CD14-positive monocyte (primary cell): ENCODE data around the gene PET100. TPM values are rescaled to one million over a fixed set of nuclear protein-coding genes. Genes with fewer than 3 reads are reported as not detected.

Source experiments
- DNase-seq, 3 donors: peaks; one replicate each; pipeline ENCODE4 v3.0.0-alpha.2; 2011 to 2022
- H2AFZ ChIP-seq: 2 replicates; pipeline ENCODE4 v1.6.0; 2012; ENCODE audit warnings: mild to moderate bottlenecking, low read depth, low read length, inconsistent platforms; ENCODE audit not compliant: insufficient read depth, poor library complexity, severe bottlenecking
- H3K27ac ChIP-seq, 2 donors: 1 replicate in 1 of 2; 2 replicates in 1 of 2; pipeline ENCODE4 v1.5.1; 2012 to 2013; ENCODE audit warnings: low read length in 2 of 2, control low read depth in 1 of 2, inconsistent platforms in 1 of 2, low read depth in 1 of 2, mild to moderate bottlenecking in 1 of 2
- H3K27me3 ChIP-seq, 2 donors: one replicate each; pipeline versions ENCODE4 v1.6.0 to v1.6.1; 2011 to 2013; ENCODE audit warnings: low read length in 2 of 2; ENCODE audit not compliant: control insufficient read depth in 2 of 2, insufficient read depth in 2 of 2
- H3K36me3 ChIP-seq, 2 donors: replicated peaks in 1 of 2; 1 replicate in 1 of 2; 2 replicates in 1 of 2; pipeline versions ENCODE4 v1.5.1 to v1.6.1; 2012 to 2013; ENCODE audit warnings: low read length in 2 of 2, control low read depth in 1 of 2, inconsistent platforms in 1 of 2, mild to moderate bottlenecking in 1 of 2; ENCODE audit not compliant: insufficient read depth in 2 of 2, control insufficient read depth in 1 of 2
- H3K4me1 ChIP-seq, 2 donors: 1 replicate in 1 of 2; 2 replicates in 1 of 2; pipeline versions ENCODE4 v1.5.1 to v1.6.1; 2012 to 2013; ENCODE audit warnings: low read length in 2 of 2, control low read depth in 1 of 2, inconsistent platforms in 1 of 2, mild to moderate bottlenecking in 1 of 2, moderate library complexity in 1 of 2; ENCODE audit not compliant: insufficient read depth in 2 of 2, control insufficient read depth in 1 of 2
- H3K4me2 ChIP-seq: replicated peaks from 2 replicates; pipeline ENCODE3; 2012; ENCODE audit warnings: low read length, moderate library complexity, mild to moderate bottlenecking; ENCODE audit not compliant: poor library complexity, severe bottlenecking; ENCODE audit errors: extremely low read depth
- H3K4me3 ChIP-seq, 3 experiments: fragments of 200-600 bp in 1 of 3; sonication (generic) in 1 of 3; replicated peaks in 1 of 3; 1 replicate in 2 of 3; 2 replicates in 1 of 3; pipeline ENCODE4 v1.5.1; 2011 to 2013; ENCODE audit warnings: low read length in 3 of 3, mild to moderate bottlenecking in 3 of 3, control low read depth in 2 of 3, low read depth in 2 of 3, inconsistent platforms in 1 of 3, moderate library complexity in 1 of 3
- H3K79me2 ChIP-seq: 2 replicates; pipeline ENCODE4 v1.6.0; 2012; ENCODE audit warnings: mild to moderate bottlenecking, control low read depth, inconsistent platforms, low read length, moderate library complexity; ENCODE audit not compliant: insufficient read depth
- H3K9ac ChIP-seq: 2 replicates; pipeline ENCODE4 v1.6.0; 2017; ENCODE audit warnings: low read length, mild to moderate bottlenecking; ENCODE audit not compliant: insufficient read depth, poor library complexity, severe bottlenecking
- H3K9me3 ChIP-seq, 2 donors: replicated peaks in 1 of 2; 1 replicate in 1 of 2; 2 replicates in 1 of 2; pipeline versions ENCODE4 v1.5.1 to v1.6.1; 2012 to 2013; ENCODE audit warnings: low read length in 2 of 2, control low read depth in 1 of 2; ENCODE audit not compliant: control insufficient read depth in 1 of 2, insufficient read depth in 1 of 2
- H4K20me1 ChIP-seq: 2 replicates; pipeline ENCODE4 v1.6.0; 2012; ENCODE audit warnings: mild to moderate bottlenecking, low read length, control low read depth, moderate library complexity; ENCODE audit not compliant: insufficient read depth
- H3K27ac Mint-ChIP-seq, 7 donors: one replicate each; pipeline ENCODE4 v1.8.0; 2020; ENCODE audit warnings: mild to moderate bottlenecking in 7 of 7, mixed read lengths in 7 of 7, moderate library complexity in 6 of 7, inconsistent platforms in 2 of 7
- H3K27me3 Mint-ChIP-seq, 3 donors: one replicate each; pipeline ENCODE4 v1.8.0; 2021 to 2022; ENCODE audit warnings: low read depth in 3 of 3, mild to moderate bottlenecking in 3 of 3, mixed read lengths in 3 of 3, moderate library complexity in 3 of 3, inconsistent platforms in 1 of 3
- H3K36me3 Mint-ChIP-seq, 2 donors: one replicate each; pipeline ENCODE4 v1.8.0; 2020; ENCODE audit warnings: mixed read lengths in 2 of 2, inconsistent platforms in 1 of 2, mild to moderate bottlenecking in 1 of 2
- H3K4me1 Mint-ChIP-seq: one replicate; pipeline ENCODE4 v1.8.0; 2020; ENCODE audit warnings: mild to moderate bottlenecking, mixed read lengths
- H3K4me3 Mint-ChIP-seq, 2 donors: one replicate each; pipeline ENCODE4 v1.8.0; 2020; ENCODE audit warnings: mild to moderate bottlenecking in 2 of 2, mixed read lengths in 2 of 2, moderate library complexity in 1 of 2
- H3K9me3 Mint-ChIP-seq, 7 donors: one replicate each; pipeline ENCODE4 v1.8.0; 2020 to 2022; ENCODE audit warnings: mixed read lengths in 7 of 7, mild to moderate bottlenecking in 6 of 7, moderate library complexity in 6 of 7, inconsistent platforms in 2 of 7
- WGBS: methylation state at CpG from one replicate; pipeline ENCODE4 v1.1.5; 2013; ENCODE audit warnings: missing lambda C conversion rate; ENCODE audit not compliant: insufficient coverage; 5-methylcytosine and 5-hydroxymethylcytosine counted together
- intact Hi-C, 2 donors: fragments of 100-400 bp; cut with micrococcal nuclease; formaldehyde crosslinking; loops; one replicate each; pipeline versions ENCODE4 v1.15.0 to v1.15.1; 2023
- polyA plus RNA-seq, 3 donors: library from polyadenylated mRNA; depleted of rRNA in 1 of 3; unstranded in 2 of 3; stranded (reverse) in 1 of 3; fragments of 300-500 nt in 2 of 3; fragments of >200 nt in 1 of 3; fragmentation: Illumina TruSeq in 2 of 3; gene quantifications; 1 replicate in 2 of 3; 2 replicates in 1 of 3; pipeline ENCODE4 v1.2.3, GENCODE V29; 2012 to 2021
- TF ChIP-seq, protein P1 (sequence below): fragments of 200-600 bp; IDR thresholded peaks from one replicate; pipeline ENCODE4 v1.8.0; 2022; ENCODE audit warnings: antibody characterized with exemption, mild to moderate bottlenecking

PET100 gene
- polyA plus RNA-seq, 3 donors = 64.6 to 386 (median 300) TPM

DNA sequence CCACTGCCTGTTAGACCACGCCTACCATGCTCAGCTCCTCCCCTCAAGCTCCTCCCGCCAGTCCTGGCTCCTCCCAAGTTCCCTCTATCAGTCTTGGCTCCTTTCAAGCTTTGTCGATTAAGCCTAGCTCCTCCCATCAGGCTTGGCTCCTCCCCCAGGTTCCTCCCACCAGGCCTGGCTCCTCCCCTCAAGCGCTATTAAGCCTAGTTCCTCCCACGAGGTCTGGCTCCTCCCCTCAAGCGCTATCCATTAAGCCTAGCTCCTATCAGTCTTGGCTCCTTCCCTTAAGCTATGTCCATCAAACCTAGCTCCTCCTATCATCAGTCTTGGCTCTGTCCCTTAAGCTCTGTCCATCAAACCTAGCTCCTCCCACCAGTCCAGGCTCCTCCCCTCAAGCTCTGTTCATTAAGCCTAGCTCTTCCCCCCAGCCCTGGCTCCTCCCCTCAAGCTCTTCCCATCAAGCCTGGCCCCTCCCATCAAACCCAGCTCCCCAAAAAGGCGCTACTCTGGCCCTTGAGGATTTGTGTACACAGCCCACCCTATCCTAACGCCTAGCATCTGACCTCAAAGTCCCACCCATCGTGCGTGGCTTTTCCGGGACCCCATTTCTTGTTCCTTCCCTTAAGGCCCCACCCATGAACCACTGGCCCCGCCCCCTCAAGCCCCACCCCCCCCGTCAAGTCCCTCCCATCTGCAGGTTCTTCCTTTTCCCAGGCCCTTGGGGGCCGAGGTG lies 23.9 kb upstream of the PET100 start:
- Histone ChIP-seq H2AFZ (no peak overlapping the region), H3K4me2 (no peak overlapping the region), H3K27me3 (no peaks in the 10 kb centered on the region), H3K79me2 (no peaks in the 10 kb centered on the region), H3K36me3 (no peaks in the 10 kb centered on the region), H4K20me1 (no peaks in the 10 kb centered on the region), H3K9ac (no peak overlapping the region), H3K4me1 (no peaks in the 10 kb centered on the region), H3K9me3 (peaks cover 0 to 8% of the 10 kb centered on the region in 2 donors), H3K27ac (no peak overlapping the region), H3K4me3 (no peak overlapping the region)
- peaks cover 0 to 8% (median 6%) of the 10 kb centered on the region in 7 donors for H3K9me3 Mint-ChIP-seq
- no peaks in the 10 kb centered on the region for H3K4me1 Mint-ChIP-seq
- peaks cover 11 to 26% (median 23%) of the 10 kb centered on the region in 3 donors for H3K27me3 Mint-ChIP-seq
- no peak overlapping the region for H3K4me3 Mint-ChIP-seq
- WGBS = 57% methylated on average over 7 of the region's 14 CpGs
- TF ChIP-seq, protein P1, sequence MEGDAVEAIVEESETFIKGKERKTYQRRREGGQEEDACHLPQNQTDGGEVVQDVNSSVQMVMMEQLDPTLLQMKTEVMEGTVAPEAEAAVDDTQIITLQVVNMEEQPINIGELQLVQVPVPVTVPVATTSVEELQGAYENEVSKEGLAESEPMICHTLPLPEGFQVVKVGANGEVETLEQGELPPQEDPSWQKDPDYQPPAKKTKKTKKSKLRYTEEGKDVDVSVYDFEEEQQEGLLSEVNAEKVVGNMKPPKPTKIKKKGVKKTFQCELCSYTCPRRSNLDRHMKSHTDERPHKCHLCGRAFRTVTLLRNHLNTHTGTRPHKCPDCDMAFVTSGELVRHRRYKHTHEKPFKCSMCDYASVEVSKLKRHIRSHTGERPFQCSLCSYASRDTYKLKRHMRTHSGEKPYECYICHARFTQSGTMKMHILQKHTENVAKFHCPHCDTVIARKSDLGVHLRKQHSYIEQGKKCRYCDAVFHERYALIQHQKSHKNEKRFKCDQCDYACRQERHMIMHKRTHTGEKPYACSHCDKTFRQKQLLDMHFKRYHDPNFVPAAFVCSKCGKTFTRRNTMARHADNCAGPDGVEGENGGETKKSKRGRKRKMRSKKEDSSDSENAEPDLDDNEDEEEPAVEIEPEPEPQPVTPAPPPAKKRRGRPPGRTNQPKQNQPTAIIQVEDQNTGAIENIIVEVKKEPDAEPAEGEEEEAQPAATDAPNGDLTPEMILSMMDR = no peak
- peak overlapping the region in 1 of 7 donors; percentile 58 for H3K27ac Mint-ChIP-seq
- peak in 2 of 3 donors; percentile 9 to 47 for DNase-seq
- intact Hi-C loops = no loop called here
- no peaks in the 10 kb centered on the region for H3K36me3 Mint-ChIP-seq

DNA sequence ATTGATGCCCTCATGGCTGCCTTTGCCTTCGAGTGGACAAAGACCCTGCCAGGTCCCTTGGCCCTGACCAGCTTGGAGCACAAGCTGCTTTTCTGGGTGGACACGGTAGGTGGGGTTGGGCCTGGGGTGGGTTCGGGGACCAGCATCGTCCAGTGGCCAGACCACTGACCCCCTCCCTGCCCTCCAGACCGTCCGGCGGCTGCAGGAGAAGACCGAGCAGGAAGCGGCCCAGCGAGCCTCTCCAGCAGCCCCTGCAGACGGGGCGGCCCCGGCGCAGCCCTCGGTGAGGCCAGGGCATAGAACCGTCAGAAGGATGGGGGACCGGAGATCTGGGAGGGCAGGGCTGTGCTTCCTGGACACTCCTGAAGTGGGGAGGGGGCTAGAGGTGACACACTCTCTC lies 23.3 kb upstream of the PET100 start:
- Histone ChIP-seq H3K36me3 (no peaks in the 10 kb centered on the region), H3K27ac (no peak overlapping the region), H3K79me2 (no peaks in the 10 kb centered on the region), H3K4me3 (no peak overlapping the region), H2AFZ (no peak overlapping the region), H3K4me1 (no peaks in the 10 kb centered on the region), H3K27me3 (no peaks in the 10 kb centered on the region), H3K4me2 (no peak overlapping the region), H4K20me1 (no peaks in the 10 kb centered on the region), H3K9me3 (peaks cover 0 to 8% of the 10 kb centered on the region in 2 donors), H3K9ac (no peak overlapping the region)
- H3K27me3 Mint-ChIP-seq = peaks cover 11 to 26% (median 21%) of the 10 kb centered on the region in 3 donors
- intact Hi-C loops = no loop called here
- no peaks in the 10 kb centered on the region for H3K36me3 Mint-ChIP-seq
- H3K27ac Mint-ChIP-seq = no peak overlapping the region
- no peaks in the 10 kb centered on the region for H3K4me1 Mint-ChIP-seq
- TF ChIP-seq, protein P1 = no peak
- no peak overlapping the region for H3K4me3 Mint-ChIP-seq
- WGBS = 92% methylated on average over 10 of the region's 17 CpGs
- H3K9me3 Mint-ChIP-seq = peaks cover 0 to 7% (median 6%) of the 10 kb centered on the region in 7 donors
- peak in 1 of 3 donors; percentile 2 for DNase-seq
